PC-3 (cell line): Measurements from ENCODE around the gene JAML. TPM values are rescaled to one million over a fixed set of nuclear protein-coding genes. Genes with fewer than 3 reads are reported as not detected.
"Not testable (repeated sequence)": the region's sequence is repeated elsewhere in the genome, so short reads cannot be mapped to it uniquely, and the experiment has no call there.

Source experiments
- ATAC-seq: fragments of 200-7000 bp; cut with Tn5 transposase; 2 replicates; pipeline ENCODE4 v1.9.1; 2020; ENCODE audit warnings: mild to moderate bottlenecking, moderate library complexity
- BruUV-seq: library from RNA; stranded (reverse); fragments of 400-500 nt; replicated peaks from 2 replicates; lab custom pipeline; 2021; lab: Mats Ljungman, UMichigan
- CTCF ChIA-PET: fragments of 300-600 bp; sonication (Branson Sonifier 250); formaldehyde crosslinking; loops from one replicate; lab custom pipeline; 2022; ENCODE audit warnings: antibody characterized with exemption; lab: Charles Lee
- POLR2A ChIA-PET: fragments of 300-600 bp; sonication (Branson Sonifier 250); formaldehyde crosslinking; loops from one replicate; lab custom pipeline; 2022; ENCODE audit warnings: antibody characterized with exemption; ENCODE audit not compliant: unreplicated experiment; lab: Charles Lee
- DNase-seq: peaks from one replicate; pipeline ENCODE4 v3.0.0-alpha.2; 2015
- H2AFZ ChIP-seq: fragments of 300-600 bp; sonication (generic); 2 replicates; pipeline ENCODE4 v1.6.0; 2016; ENCODE audit warnings: antibody characterized with exemption, low read length
- H3F3A ChIP-seq: fragments of 300-600 bp; sonication (generic); one replicate; pipeline ENCODE4 v1.6.0; 2017; ENCODE audit warnings: antibody characterized with exemption, low read length, control low read depth, mild to moderate bottlenecking; ENCODE audit not compliant: unreplicated experiment
- H3K27ac ChIP-seq: fragments of 300-600 bp; sonication (generic); 2 replicates; pipeline ENCODE4 v1.5.1; 2016; ENCODE audit warnings: mild to moderate bottlenecking, low read length
- H3K27me3 ChIP-seq: fragments of 300-600 bp; sonication (generic); 2 replicates; pipeline ENCODE4 v1.6.1; 2016; ENCODE audit warnings: low read length, mixed read lengths
- H3K36me3 ChIP-seq: fragments of 300-600 bp; sonication (generic); 2 replicates; pipeline ENCODE4 v1.6.1; 2016; ENCODE audit warnings: low read depth, mixed run types, low read length, mixed read lengths
- H3K4me1 ChIP-seq: fragments of 300-600 bp; sonication (generic); 2 replicates; pipeline ENCODE4 v1.5.1; 2016; ENCODE audit warnings: low read length; ENCODE audit not compliant: insufficient read depth
- H3K4me2 ChIP-seq: fragments of 300-600 bp; sonication (generic); 2 replicates; pipeline ENCODE4 v1.6.0; 2016; ENCODE audit warnings: low read length
- H3K4me3 ChIP-seq: fragments of 300-600 bp; sonication (generic); 2 replicates; pipeline ENCODE4 v1.5.1; 2016; ENCODE audit warnings: mild to moderate bottlenecking, low read length, mixed read lengths
- H3K79me2 ChIP-seq: fragments of 300-600 bp; sonication (generic); 2 replicates; pipeline ENCODE4 v1.6.1; 2017; ENCODE audit warnings: low read length, mixed read lengths
- H3K9ac ChIP-seq: fragments of 300-600 bp; sonication (generic); 2 replicates; pipeline ENCODE4 v1.6.0; 2016; ENCODE audit warnings: mild to moderate bottlenecking, low read length
- H3K9me2 ChIP-seq: fragments of 300-600 bp; sonication (generic); replicated peaks from 2 replicates; pipeline ENCODE4 v1.6.1; 2016; ENCODE audit warnings: mixed run types, low read length, mixed read lengths
- H3K9me3 ChIP-seq: fragments of 300-600 bp; sonication (generic); 2 replicates; pipeline ENCODE4 v1.6.1; 2016; ENCODE audit warnings: low read length, mixed read lengths
- H4K20me1 ChIP-seq: fragments of 300-600 bp; sonication (generic); 2 replicates; pipeline ENCODE4 v1.6.1; 2016; ENCODE audit warnings: low read length, mixed read lengths
- CTCF ChIP-seq: fragments of 300-600 bp; sonication (generic); conservative IDR thresholded peaks from 2 replicates; pipeline ENCODE4 v1.5.1; 2017; ENCODE audit warnings: antibody characterized with exemption, low read depth, mild to moderate bottlenecking, low read length
- EZH2 ChIP-seq: fragments of 300-600 bp; sonication (generic); IDR thresholded peaks from one replicate; pipeline ENCODE4 v1.6.1; 2017; ENCODE audit warnings: antibody characterized with exemption, mild to moderate bottlenecking, low read length; ENCODE audit not compliant: unreplicated experiment
- EZH2phosphoT487 ChIP-seq: fragments of 300-600 bp; sonication (generic); IDR thresholded peaks from 2 replicates; pipeline ENCODE4 v1.6.1; 2018; ENCODE audit warnings: mild to moderate bottlenecking, antibody characterized with exemption, low read length, borderline replicate concordance
- intact Hi-C: fragments of 100-400 bp; cut with micrococcal nuclease; formaldehyde crosslinking; loops from 2 replicates; pipeline ENCODE4 v1.9.0; 2023
- total RNA-seq: library from RNA; depleted of rRNA; stranded (reverse); fragments of >200 nt; gene quantifications from 2 replicates; pipeline ENCODE4 v1.2.3, GENCODE V29; 2014

The JAML gene
- total RNA-seq, 1 experiment from 2014 or later, result not detected

GRCh38 chr11:118193910-118194566 is 30.8 kb downstream of the JAML start:
- TF ChIP-seq EZH2 (no peak), CTCF (no peak), EZH2phosphoT487 (no peak)
- ChIA-PET POLR2A (no interaction called here), CTCF (interaction anchor here (0.8 kb wide), 1 partner anchor 101 kb away, joined by 3 read pairs; no protein-coding TSS in a partner anchor)
- Histone ChIP-seq H2AFZ (no peak overlapping the region), H3K9me2 (no peaks in the 10 kb centered on the region), H3K4me1 (peaks cover 19% of the 10 kb centered on the region), H3K9ac (no peak overlapping the region), H4K20me1 (no peaks in the 10 kb centered on the region), H3K4me2 (no peak overlapping the region), H3K9me3 (no peaks in the 10 kb centered on the region), H3F3A (peaks cover 4% of the 10 kb centered on the region), H3K36me3 (no peaks in the 10 kb centered on the region), H3K4me3 (no peak overlapping the region), H3K79me2 (no peaks in the 10 kb centered on the region), H3K27me3 (no peaks in the 10 kb centered on the region; the same call in 1 of the 2 replicates), H3K27ac (no peak overlapping the region)
- DNase-seq, result no peak
- no peak for ATAC-seq
- intact Hi-C loops, result no loop called here
- no TSS peak for BruUV-seq

GRCh38 chr11:118192817-118193216 is 32.0 kb downstream of the JAML start:
- H3K36me3 ChIP-seq, CTCF ChIA-PET, H3K9ac ChIP-seq, H3K9me2 ChIP-seq, H3K9me3 ChIP-seq, H3K4me3 ChIP-seq, POLR2A ChIA-PET, H3F3A ChIP-seq, ATAC-seq, H4K20me1 ChIP-seq, H3K4me2 ChIP-seq, BruUV-seq, H3K79me2 ChIP-seq, DNase-seq, intact Hi-C loops, H2AFZ ChIP-seq, H3K27me3 ChIP-seq, H3K27ac ChIP-seq: not testable (repeated sequence)
- peaks cover 14% of the 10 kb centered on the region for H3K4me1 ChIP-seq

GRCh38 chr11:118190942-118191506 is 33.8 kb downstream of the JAML start:
- H3K9ac ChIP-seq, ATAC-seq, H2AFZ ChIP-seq, CTCF ChIA-PET, H3K4me2 ChIP-seq, H4K20me1 ChIP-seq, H3K36me3 ChIP-seq, DNase-seq, H3K9me2 ChIP-seq, H3K79me2 ChIP-seq, H3K27ac ChIP-seq, BruUV-seq, POLR2A ChIA-PET, intact Hi-C loops, H3K9me3 ChIP-seq, H3K4me3 ChIP-seq, H3F3A ChIP-seq: not testable (repeated sequence)
- Histone ChIP-seq H3K4me1 (peaks cover 14% of the 10 kb centered on the region), H3K27me3 (peaks cover 11% of the 10 kb centered on the region)
